ENCODE data around the gene NR3C1.

GRCh38 chr5:143304836-143305475 lies 98.5 kb downstream of the NR3C1 start:
- no peak for TF ChIP-seq GLIS3 (CRISPR knock-in tag; IDR thresholded peaks at IDR 0.05)
- TF ChIP-seq ISL1 (CRISPR knock-in tag; IDR thresholded peaks at IDR 0.05) = no peak
- no peak for TF ChIP-seq PATZ1 (CRISPR knock-in tag; IDR thresholded peaks at IDR 0.05; ENCODE audit: borderline replicate concordance)
- TF ChIP-seq, protein P1, sequence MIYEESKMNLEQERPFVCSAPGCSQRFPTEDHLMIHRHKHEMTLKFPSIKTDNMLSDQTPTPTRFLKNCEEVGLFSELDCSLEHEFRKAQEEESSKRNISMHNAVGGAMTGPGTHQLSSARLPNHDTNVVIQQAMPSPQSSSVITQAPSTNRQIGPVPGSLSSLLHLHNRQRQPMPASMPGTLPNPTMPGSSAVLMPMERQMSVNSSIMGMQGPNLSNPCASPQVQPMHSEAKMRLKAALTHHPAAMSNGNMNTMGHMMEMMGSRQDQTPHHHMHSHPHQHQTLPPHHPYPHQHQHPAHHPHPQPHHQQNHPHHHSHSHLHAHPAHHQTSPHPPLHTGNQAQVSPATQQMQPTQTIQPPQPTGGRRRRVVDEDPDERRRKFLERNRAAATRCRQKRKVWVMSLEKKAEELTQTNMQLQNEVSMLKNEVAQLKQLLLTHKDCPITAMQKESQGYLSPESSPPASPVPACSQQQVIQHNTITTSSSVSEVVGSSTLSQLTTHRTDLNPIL (CRISPR knock-in tag; IDR thresholded peaks at IDR 0.05; ENCODE audit: low read depth) = no peak
- TF ChIP-seq ZC3H10 (CRISPR knock-in tag; IDR thresholded peaks at IDR 0.05) = no peak
- no peak for TF ChIP-seq ESRRG (CRISPR knock-in tag; IDR thresholded peaks at IDR 0.05)

All from SK-N-SH treated with all-trans-retinoic acid at 6 μM for 48 hours (cell line).